ENCODE data around the gene MEIKIN.
"Not testable (repeated sequence)": the region's sequence is repeated elsewhere in the genome, so short reads cannot be mapped to it uniquely, and the experiment has no call there.

Gene MEIKIN

GRCh38 chr5:131812371-131813160 is 132.9 kb downstream of the MEIKIN start:
- DNase-seq (ENCODE audit: low read depth in 2 of 2) = no peak

GRCh38 chr5:131810510-131811249 is 134.8 kb downstream of the MEIKIN start:
- no peak for DNase-seq (ENCODE audit: low read depth in 2 of 2)

GRCh38 chr5:131796793-131797693 is 148.4 kb downstream of the MEIKIN start, which contains the start of gene FNIP1:
Gene FNIP1 (minus strand): TSS chr5:131797017. CDS start chr5:131796921, 96 bp downstream.
- DNase-seq (ENCODE audit: low read depth in 2 of 2) = peak; percentile 91 to 97

- peak in 1 of 2 donors; percentile 2 for DNase-seq (ENCODE audit: low read depth in 2 of 2)
These were observed 149.3 kb downstream of the MEIKIN start for GRCh38 chr5:131795879-131796792.

GRCh38 chr5:131795228-131795627 is 150.2 kb downstream of the MEIKIN start:
- DNase-seq (ENCODE audit: low read depth in 2 of 2) = no peak

GRCh38 chr5:131794586-131794985 is 150.9 kb downstream of the MEIKIN start:
- DNase-seq (ENCODE audit: low read depth in 2 of 2) = no peak

GRCh38 chr5:131792896-131793295 is 152.6 kb downstream of the MEIKIN start:
- DNase-seq (ENCODE audit: low read depth in 2 of 2) = no peak

GRCh38 chr5:131791866-131792265 is 153.6 kb downstream of the MEIKIN start:
- DNase-seq (ENCODE audit: low read depth in 2 of 2) = no peak

GRCh38 chr5:131790550-131790949 is 154.9 kb downstream of the MEIKIN start:
- no peak for DNase-seq (ENCODE audit: low read depth in 2 of 2)

GRCh38 chr5:131789765-131790164 is 155.7 kb downstream of the MEIKIN start:
- DNase-seq (ENCODE audit: low read depth in 2 of 2) = no peak

- DNase-seq (ENCODE audit: low read depth in 2 of 2) = no peak
These were observed 157.7 kb downstream of the MEIKIN start for GRCh38 chr5:131787736-131788135.

GRCh38 chr5:131786900-131787692 is 158.4 kb downstream of the MEIKIN start:
- DNase-seq (ENCODE audit: low read depth in 2 of 2) = no peak

- no peak for DNase-seq (ENCODE audit: low read depth in 2 of 2)
These were observed 159.4 kb downstream of the MEIKIN start for GRCh38 chr5:131786036-131786435.

GRCh38 chr5:131783874-131784273 is 161.6 kb downstream of the MEIKIN start:
- DNase-seq (ENCODE audit: low read depth in 2 of 2) = no peak

- DNase-seq (ENCODE audit: low read depth in 2 of 2) = no peak
These were observed 162.1 kb downstream of the MEIKIN start for GRCh38 chr5:131783357-131783756.

GRCh38 chr5:131782717-131783116 is 162.7 kb downstream of the MEIKIN start:
- no peak for DNase-seq (ENCODE audit: low read depth in 2 of 2)

GRCh38 chr5:131778141-131778540 is 167.3 kb downstream of the MEIKIN start:
- DNase-seq (ENCODE audit: low read depth in 2 of 2) = not testable (repeated sequence)

GRCh38 chr5:131776450-131776849 is 169.0 kb downstream of the MEIKIN start:
- DNase-seq (ENCODE audit: low read depth in 2 of 2) = no peak

- no peak for DNase-seq (ENCODE audit: low read depth in 2 of 2)
These were observed 170.7 kb downstream of the MEIKIN start for GRCh38 chr5:131774652-131775367.

All from stimulated activated CD4-positive, alpha-beta T cell treated with anti-CD3 and anti-CD28 coated beads, Interleukin-1b, Interleukin-23, amount 100 ng/mL, for 1 hour (primary cell).